ENCODE measurements around the gene PCGF5. TPM values are rescaled to one million over a fixed set of nuclear protein-coding genes. Genes with fewer than 3 reads are reported as not detected.

PCGF5 gene
- total and polyA plus RNA-seq, 2 of the 8 experiments (the other 6 are each of a cell fraction or from before 2014, with no cell fraction given) = 5.8 to 8.4 TPM

DNA sequence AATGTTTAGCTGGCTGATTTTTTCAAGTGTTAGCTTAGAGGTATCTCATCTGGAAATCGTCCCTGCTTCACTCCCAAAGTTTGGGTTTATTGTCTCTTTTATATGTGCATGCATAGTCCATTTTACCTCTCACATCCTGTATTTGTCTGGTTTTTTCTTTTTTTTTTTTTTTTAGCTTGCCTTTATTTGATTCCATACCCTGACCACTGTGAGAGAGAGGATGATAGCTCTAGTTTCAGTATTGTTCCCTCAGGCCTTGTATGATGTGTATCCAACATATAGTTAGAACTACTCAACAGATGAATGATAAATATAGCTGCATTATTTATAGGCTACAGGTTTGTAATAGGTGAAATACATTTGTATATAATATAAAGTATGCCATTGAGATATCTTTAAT, 29.9 kb downstream of the PCGF5 start:
- Histone ChIP-seq H2BK15ac (ENCODE audit: low read length) (no peak overlapping the region), H3K4me3 (ENCODE audit: extremely low read depth in 1 of 4, insufficient read depth in 2 of 4, low read depth in 3 of 4, low read length in 4 of 4) (no peak overlapping the region), H3K79me1 (ENCODE audit: low read depth, low read length) (no peaks in the 10 kb centered on the region), H3K23me2 (ENCODE audit: low read depth, low read length) (peaks cover 1% of the 10 kb centered on the region; the same call in 1 of the 2 replicates), H3K18ac (ENCODE audit: extremely low read depth, low read length) (no peak overlapping the region), H2BK120ac (replicated peaks; ENCODE audit: low read depth, low read length) (no peak overlapping the region), H3K27ac (ENCODE audit: low read depth, low read length) (no peak overlapping the region), H3K36me3 (ENCODE audit: control insufficient read depth in 2 of 4, insufficient read depth in 4 of 4, low read length in 3 of 4) (no peaks in the 10 kb centered on the region), H3K4me1 (replicated peaks in 1 of 4; ENCODE audit: control insufficient read depth in 3 of 4, insufficient read depth in 4 of 4, low read length in 3 of 4) (peaks cover 0 to 4% (median 0%) of the 10 kb centered on the region in 4 experiments; a peak in 2 of 7 replicates), H3K14ac (ENCODE audit: insufficient read length) (no peak overlapping the region), H3K4me2 (ENCODE audit: insufficient read depth in 1 of 2, low read depth in 2 of 2, low read length in 2 of 2) (no peak overlapping the region), H3K79me2 (ENCODE audit: control insufficient read depth in 1 of 2, insufficient read depth in 2 of 2, low read length in 2 of 2) (no peaks in the 10 kb centered on the region), H2BK20ac (ENCODE audit: low read length) (no peak overlapping the region), H4K8ac (ENCODE audit: extremely low read depth, insufficient read depth, low read length) (no peak overlapping the region), H2AFZ (ENCODE audit: low read length) (no peak overlapping the region), H2BK5ac (ENCODE audit: low read depth, low read length) (no peak overlapping the region), H2AK5ac (ENCODE audit: low read depth, low read length) (no peak overlapping the region), H3K9me3 (ENCODE audit: insufficient read depth in 2 of 2, low read depth in 1 of 2, low read length in 1 of 2) (peaks cover 0 to 3% of the 10 kb centered on the region in 2 experiments; a peak in 1 of 4 replicates), H3K56ac (replicated peaks; ENCODE audit: insufficient read length, low read depth, low read length) (no peak overlapping the region), H2BK12ac (ENCODE audit: low read depth, low read length) (no peak overlapping the region), H3K4ac (replicated peaks; ENCODE audit: insufficient read length, low read depth, low read length) (no peak overlapping the region), H3K23ac (ENCODE audit: insufficient read length) (no peak overlapping the region), H4K91ac (replicated peaks; ENCODE audit: insufficient read length, low read length) (no peak overlapping the region), H4K5ac (ENCODE audit: insufficient read length, low read depth, low read length) (no peak overlapping the region), H3K9ac (replicated peaks in 1 of 4; ENCODE audit: extremely low read depth in 1 of 4, low read depth in 3 of 4, low read length in 3 of 4) (no peak overlapping the region), H4K20me1 (replicated peaks in 1 of 2; ENCODE audit: control insufficient read depth in 1 of 2, insufficient read depth in 2 of 2, low read length in 2 of 2) (no peaks in the 10 kb centered on the region), H3K27me3 (replicated peaks in 1 of 4; ENCODE audit: control insufficient read depth in 3 of 4, extremely low read depth in 1 of 4, insufficient read depth in 3 of 4, low read length in 3 of 4) (peaks cover 0 to 3% (median 0%) of the 10 kb centered on the region in 4 experiments; a peak in 1 of 7 replicates)
- FAIRE-seq = no peak
- POLR2A ChIA-PET (ENCODE audit: partially characterized antibody) = no interaction called here
- CTCF ChIA-PET (ENCODE audit: partially characterized antibody) = interaction anchor here (0.6 to 10.7 kb wide), 45 partner anchors 8 to 671 kb away, joined by 3 to 125 read pairs (median 5); partner anchors contain the start of genes PCGF5 and RPP30
- DNase-seq (ENCODE audit: low read depth in 1 of 2, low spot score in 2 of 2) = no peak
- WGBS, 2 experiments (ENCODE audit: extremely low coverage in 1 of 2, insufficient coverage in 1 of 2, insufficient read length in 1 of 2, insufficient replicate concordance in 2 of 2, low coverage in 1 of 2, low lambda C conversion rate in 2 of 2, missing lambda C conversion rate in 1 of 2) = 74% methylated on average over 1 of the region's 1 CpG; no CpG with 5 or more reads in 1 of the 2 experiments
- TF ChIP-seq KDM4A (IDR thresholded peaks at IDR 0.05; ENCODE audit: low read depth, low read length, severe bottlenecking) = no peak
- no peak for TF ChIP-seq BRCA1 (IDR thresholded peaks at IDR 0.05; ENCODE audit: low read depth, low read length)
- no peak for TF ChIP-seq SRF (IDR thresholded peaks at IDR 0.05; ENCODE audit: low read depth, low read length)
- TF ChIP-seq, protein P1, sequence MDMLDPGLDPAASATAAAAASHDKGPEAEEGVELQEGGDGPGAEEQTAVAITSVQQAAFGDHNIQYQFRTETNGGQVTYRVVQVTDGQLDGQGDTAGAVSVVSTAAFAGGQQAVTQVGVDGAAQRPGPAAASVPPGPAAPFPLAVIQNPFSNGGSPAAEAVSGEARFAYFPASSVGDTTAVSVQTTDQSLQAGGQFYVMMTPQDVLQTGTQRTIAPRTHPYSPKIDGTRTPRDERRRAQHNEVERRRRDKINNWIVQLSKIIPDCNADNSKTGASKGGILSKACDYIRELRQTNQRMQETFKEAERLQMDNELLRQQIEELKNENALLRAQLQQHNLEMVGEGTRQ (IDR thresholded peaks at IDR 0.05; ENCODE audit: low read length) = no peak
- no peak for TF ChIP-seq CHD2 (IDR thresholded peaks at IDR 0.05; ENCODE audit: low read length)
- no peak for TF ChIP-seq TBP (IDR thresholded peaks at IDR 0.05; ENCODE audit: low read depth, low read length)
- TF ChIP-seq CEBPB (IDR thresholded peaks at IDR 0.05; ENCODE audit: low read depth, low read length) = no peak
- TF ChIP-seq RFX5 (IDR thresholded peaks at IDR 0.05; ENCODE audit: borderline replicate concordance, low read depth, low read length) = no peak
- TF ChIP-seq ZNF274 (IDR thresholded peaks at IDR 0.05; ENCODE audit: borderline replicate concordance, extremely low read depth, low read length) = no peak
- TF ChIP-seq, protein P2, sequence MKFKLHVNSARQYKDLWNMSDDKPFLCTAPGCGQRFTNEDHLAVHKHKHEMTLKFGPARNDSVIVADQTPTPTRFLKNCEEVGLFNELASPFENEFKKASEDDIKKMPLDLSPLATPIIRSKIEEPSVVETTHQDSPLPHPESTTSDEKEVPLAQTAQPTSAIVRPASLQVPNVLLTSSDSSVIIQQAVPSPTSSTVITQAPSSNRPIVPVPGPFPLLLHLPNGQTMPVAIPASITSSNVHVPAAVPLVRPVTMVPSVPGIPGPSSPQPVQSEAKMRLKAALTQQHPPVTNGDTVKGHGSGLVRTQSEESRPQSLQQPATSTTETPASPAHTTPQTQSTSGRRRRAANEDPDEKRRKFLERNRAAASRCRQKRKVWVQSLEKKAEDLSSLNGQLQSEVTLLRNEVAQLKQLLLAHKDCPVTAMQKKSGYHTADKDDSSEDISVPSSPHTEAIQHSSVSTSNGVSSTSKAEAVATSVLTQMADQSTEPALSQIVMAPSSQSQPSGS (IDR thresholded peaks at IDR 0.05; ENCODE audit: low read length) = no peak
- TF ChIP-seq YY1 (IDR thresholded peaks at IDR 0.05; ENCODE audit: low read depth, low read length) = no peak
- TF ChIP-seq RAD21 (IDR thresholded peaks at IDR 0.05 in 1 of 2, conservative IDR thresholded peaks at IDR 0.05 in 1 of 2; ENCODE audit: low read depth in 2 of 2, low read length in 2 of 2) = no peak
